H1 (cell line): ENCODE data around the gene KCNJ18. TPM values are rescaled to one million over a fixed set of nuclear protein-coding genes. Genes with fewer than 3 reads are reported as not detected.
"Not testable (repeated sequence)": the region's sequence is repeated elsewhere in the genome, so short reads cannot be mapped to it uniquely, and the experiment has no call there.

Source experiments
- CTCF ChIA-PET: fragments of 300-600 bp; sonication (Branson Sonifier 250); formaldehyde crosslinking; loops from one replicate; lab custom pipeline; 2021; ENCODE audit not compliant: partially characterized antibody; lab: Charles Lee
- POLR2A ChIA-PET: fragments of 300-600 bp; sonication (Branson Sonifier 250); formaldehyde crosslinking; loops from one replicate; lab custom pipeline; 2021; ENCODE audit warnings: inconsistent platforms; ENCODE audit not compliant: partially characterized antibody; lab: Charles Lee
- DNase-seq, 2 experiments: peaks; one replicate each; pipeline versions ENCODE4 v3.0.0 to v3.0.0-alpha.2; 2010 to 2022; ENCODE audit warnings: low spot score in 2 of 2, low read depth in 1 of 2, mixed read lengths in 1 of 2
- FAIRE-seq: peaks from 2 replicates; lab custom pipeline; 2011; peaks lifted over from hg19 to GRCh38; lab: Jason Lieb, UNC
- H2AFZ ChIP-seq: 2 replicates; pipeline ENCODE4 v1.8.1; 2012; ENCODE audit warnings: low read length, inconsistent platforms
- H2AK5ac ChIP-seq: 2 replicates; pipeline ENCODE4 v1.6.1; 2013; ENCODE audit warnings: low read depth, low read length
- H2BK120ac ChIP-seq: replicated peaks from 2 replicates; pipeline ENCODE3; 2013; ENCODE audit warnings: low read depth, low read length, inconsistent platforms
- H2BK12ac ChIP-seq: 2 replicates; pipeline ENCODE4 v1.6.1; 2013; ENCODE audit warnings: low read depth, low read length
- H2BK15ac ChIP-seq: 2 replicates; pipeline ENCODE4 v1.6.1; 2013; ENCODE audit warnings: low read length
- H2BK20ac ChIP-seq: 2 replicates; pipeline ENCODE4 v1.6.1; 2013; ENCODE audit warnings: low read length
- H2BK5ac ChIP-seq: 2 replicates; pipeline ENCODE4 v1.6.1; 2013; ENCODE audit warnings: low read depth, low read length
- H3K14ac ChIP-seq: 2 replicates; pipeline ENCODE4 v1.6.1; 2013; ENCODE audit warnings: inconsistent platforms; ENCODE audit not compliant: insufficient read length
- H3K18ac ChIP-seq: 2 replicates; pipeline ENCODE4 v1.6.1; 2013; ENCODE audit warnings: low read length; ENCODE audit errors: extremely low read depth
- H3K23ac ChIP-seq: 2 replicates; pipeline ENCODE4 v1.6.1; 2013; ENCODE audit warnings: inconsistent platforms; ENCODE audit not compliant: insufficient read length
- H3K23me2 ChIP-seq: 2 replicates; pipeline ENCODE4 v1.6.1; 2013; ENCODE audit warnings: low read depth, low read length
- H3K27ac ChIP-seq: 2 replicates; pipeline ENCODE4 v1.6.1; 2011; ENCODE audit warnings: low read depth, low read length, inconsistent platforms
- H3K27me3 ChIP-seq, 4 experiments: replicated peaks in 1 of 4; 1 replicate in 1 of 4; 2 replicates in 3 of 4; pipeline versions ENCODE4 v1.6.1 to v1.8.1; 2011 to 2013; ENCODE audit warnings: low read length in 3 of 4, mild to moderate bottlenecking in 3 of 4, inconsistent platforms in 2 of 4, mixed read lengths in 2 of 4, moderate library complexity in 1 of 4; ENCODE audit not compliant: control insufficient read depth in 3 of 4, insufficient read depth in 3 of 4; ENCODE audit errors: extremely low read depth in 1 of 4
- H3K36me3 ChIP-seq, 4 experiments: 2 replicates each; pipeline versions ENCODE4 v1.6.1 to v1.8.1; 2011 to 2013; ENCODE audit warnings: mild to moderate bottlenecking in 4 of 4, low read length in 3 of 4, moderate library complexity in 2 of 4, control low read depth in 1 of 4, inconsistent platforms in 1 of 4; ENCODE audit not compliant: insufficient read depth in 4 of 4, control insufficient read depth in 2 of 4
- H3K4ac ChIP-seq: replicated peaks from 2 replicates; pipeline ENCODE3; 2013; ENCODE audit warnings: low read length, low read depth, mixed read lengths, inconsistent platforms; ENCODE audit not compliant: insufficient read length
- H3K4me1 ChIP-seq, 4 experiments: replicated peaks in 1 of 4; 1 replicate in 1 of 4; 2 replicates in 3 of 4; pipeline versions ENCODE4 v1.6.1 to v1.8.1; 2011 to 2013; ENCODE audit warnings: low read length in 3 of 4, inconsistent platforms in 2 of 4, mixed read lengths in 1 of 4; ENCODE audit not compliant: insufficient read depth in 4 of 4, control insufficient read depth in 3 of 4
- H3K4me2 ChIP-seq, 2 experiments: 2 replicates each; pipeline versions ENCODE4 v1.6.1 to v1.8.1; 2011 to 2013; ENCODE audit warnings: low read depth in 2 of 2, low read length in 2 of 2, control low read depth in 1 of 2, inconsistent platforms in 1 of 2, mild to moderate bottlenecking in 1 of 2; ENCODE audit not compliant: insufficient read depth in 1 of 2
- H3K4me3 ChIP-seq, 4 experiments: fragments of 200-600, 300-600 bp in 1 of 4; sonication (generic), shearing (Covaris generic), sonication (Bioruptor Twin) in 1 of 4; 2 replicates each; pipeline versions ENCODE4 v1.5.1 to v1.8.1; 2011 to 2016; ENCODE audit warnings: low read length in 4 of 4, low read depth in 3 of 4, control low read depth in 2 of 4, inconsistent platforms in 2 of 4, mild to moderate bottlenecking in 2 of 4, mixed read lengths in 1 of 4, moderate library complexity in 1 of 4; ENCODE audit not compliant: insufficient read depth in 2 of 4; ENCODE audit errors: extremely low read depth in 1 of 4
- H3K56ac ChIP-seq: replicated peaks from 2 replicates; pipeline ENCODE3; 2013; ENCODE audit warnings: low read depth, mild to moderate bottlenecking, mixed read lengths, low read length, inconsistent platforms; ENCODE audit not compliant: insufficient read length
- H3K79me1 ChIP-seq: 2 replicates; pipeline ENCODE4 v1.6.1; 2013; ENCODE audit warnings: low read depth, low read length, control low read depth
- H3K79me2 ChIP-seq, 2 experiments: 2 replicates each; pipeline versions ENCODE4 v1.6.1 to v1.8.1; 2012 to 2013; ENCODE audit warnings: low read length in 2 of 2, mild to moderate bottlenecking in 2 of 2, inconsistent platforms in 1 of 2; ENCODE audit not compliant: insufficient read depth in 2 of 2, control insufficient read depth in 1 of 2
- H3K9ac ChIP-seq, 4 experiments: replicated peaks in 1 of 4; 1 replicate in 1 of 4; 2 replicates in 3 of 4; pipeline versions ENCODE4 v1.6.1 to v1.8.1; 2011 to 2013; ENCODE audit warnings: low read depth in 3 of 4, low read length in 3 of 4, control low read depth in 2 of 4, mild to moderate bottlenecking in 2 of 4, moderate library complexity in 2 of 4, inconsistent platforms in 1 of 4; ENCODE audit errors: extremely low read depth in 1 of 4
- H3K9me3 ChIP-seq, 2 experiments: 2 replicates each; pipeline versions ENCODE4 v1.6.1 to v1.8.1; 2012 to 2013; ENCODE audit warnings: mild to moderate bottlenecking in 2 of 2, moderate library complexity in 2 of 2, control low read depth in 1 of 2, inconsistent platforms in 1 of 2, low read depth in 1 of 2, low read length in 1 of 2, mixed read lengths in 1 of 2; ENCODE audit not compliant: insufficient read depth in 2 of 2
- H4K20me1 ChIP-seq, 2 experiments: replicated peaks in 1 of 2; 2 replicates each; pipeline versions ENCODE3 to v1.8.1; 2011 to 2013; ENCODE audit warnings: inconsistent platforms in 2 of 2, low read length in 2 of 2, mild to moderate bottlenecking in 1 of 2; ENCODE audit not compliant: insufficient read depth in 2 of 2, control insufficient read depth in 1 of 2
- H4K5ac ChIP-seq: 2 replicates; pipeline ENCODE4 v1.6.1; 2013; ENCODE audit warnings: low read length, low read depth, mixed read lengths, inconsistent platforms; ENCODE audit not compliant: insufficient read length
- H4K8ac ChIP-seq: 2 replicates; pipeline ENCODE4 v1.8.0; 2013; ENCODE audit warnings: mild to moderate bottlenecking, moderate library complexity, low read length, inconsistent platforms; ENCODE audit not compliant: insufficient read depth; ENCODE audit errors: extremely low read depth
- H4K91ac ChIP-seq: replicated peaks from 2 replicates; pipeline ENCODE3; 2013; ENCODE audit warnings: low read length, mixed read lengths, inconsistent platforms; ENCODE audit not compliant: insufficient read length
- WGBS, 2 experiments: shearing (Covaris generic) in 1 of 2; methylation state at CpG; one replicate each; pipeline versions ENCODE4 v1.1.6 to v1.1.7; 2013 to 2015; ENCODE audit warnings: low lambda C conversion rate in 2 of 2, mixed read lengths in 2 of 2, inconsistent platforms in 1 of 2, low coverage in 1 of 2, missing lambda C conversion rate in 1 of 2; ENCODE audit not compliant: insufficient replicate concordance in 2 of 2, insufficient coverage in 1 of 2, insufficient read length in 1 of 2; ENCODE audit errors: extremely low coverage in 1 of 2, missing lambda C conversion rate in 1 of 2; 5-methylcytosine and 5-hydroxymethylcytosine counted together
- polyA plus RNA-seq, 7 experiments: library from polyadenylated mRNA; depleted of rRNA in 3 of 7; stranded (reverse) in 5 of 7; unstranded in 2 of 7; fragments of >200 nt in 5 of 7; fragments of 200-250 nt in 2 of 7; gene quantifications; 1 replicate in 5 of 7; 2 replicates in 1 of 7; 4 replicates in 1 of 7; pipeline versions ENCODE4 v1.2.1 to v1.2.3, GENCODE V29; 2011 to 2013; ENCODE audit warnings: missing spikeins in 2 of 7, mixed read lengths in 2 of 7
- total RNA-seq: library from RNA; stranded (reverse); fragmentation: NEBNext Ultra II Directional; extraction: Animal tissue kit (Norgen Biotek cat#: 25700); gene quantifications from 2 replicates; pipeline ENCODE4 v1.2.1, GENCODE V29; 2021

The KCNJ18 gene
- total and polyA plus RNA-seq, 2 of the 8 experiments (the other 6 are each of a cell fraction or from before 2014, with no cell fraction given), result not detected

DNA sequence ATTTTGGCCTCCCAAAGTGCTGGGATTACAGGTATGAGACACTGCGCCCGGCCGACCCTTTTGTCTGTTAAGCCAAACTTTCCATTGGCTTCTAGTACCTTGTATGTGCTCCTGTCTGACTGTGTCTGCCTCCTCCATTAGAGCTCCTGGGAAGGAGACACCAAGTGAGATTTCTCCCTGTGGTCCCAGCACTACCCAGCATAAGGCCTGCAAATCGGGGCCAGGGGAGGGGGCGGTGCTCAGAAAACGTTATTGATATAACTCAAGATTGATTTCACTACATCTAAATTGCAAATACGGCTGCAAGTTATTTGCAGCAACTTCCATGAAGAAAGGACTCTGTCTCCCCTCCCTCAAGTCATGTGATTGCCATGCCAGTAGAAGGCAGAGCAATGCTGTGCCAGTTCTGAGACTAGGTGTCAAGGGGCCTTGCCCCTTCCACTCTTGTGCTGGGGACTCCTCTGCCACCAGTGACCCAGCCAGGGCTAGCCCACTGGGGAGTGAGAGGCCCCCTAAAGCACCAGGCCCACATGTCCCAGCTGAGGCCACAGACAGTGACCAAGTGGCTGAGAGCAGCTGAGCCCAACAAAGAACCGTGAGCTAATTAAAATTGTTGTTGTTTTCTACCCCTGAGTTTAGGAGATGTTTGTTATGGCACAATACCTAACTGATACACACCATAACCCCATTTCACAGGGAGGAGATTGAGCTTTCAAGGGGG is 55.0 kb downstream of the KCNJ18 start:
- H2BK15ac ChIP-seq, H3K4me1 ChIP-seq, H2AFZ ChIP-seq, H2BK120ac ChIP-seq, H3K23ac ChIP-seq, H4K20me1 ChIP-seq, H3K36me3 ChIP-seq, H2BK5ac ChIP-seq, POLR2A ChIA-PET, H3K23me2 ChIP-seq, H3K18ac ChIP-seq, H3K56ac ChIP-seq, H2BK12ac ChIP-seq, H3K4me2 ChIP-seq, H3K4me3 ChIP-seq, H3K14ac ChIP-seq, DNase-seq, H2BK20ac ChIP-seq, H4K91ac ChIP-seq, H3K27ac ChIP-seq, H3K79me1 ChIP-seq, H2AK5ac ChIP-seq, H4K8ac ChIP-seq, FAIRE-seq, H3K79me2 ChIP-seq, H3K27me3 ChIP-seq, H3K4ac ChIP-seq, CTCF ChIA-PET, H4K5ac ChIP-seq, H3K9ac ChIP-seq: not testable (repeated sequence)
- H3K9me3 ChIP-seq, result peaks cover 21 to 75% of the 10 kb centered on the region in 2 experiments
- WGBS, 2 experiments, result 77% methylated on average over 8 of the region's 8 CpGs; no CpG with 5 or more reads in 1 of the 2 experiments

GRCh38 chr17:21748686-21749085 is 56.4 kb downstream of the KCNJ18 start:
- H4K8ac ChIP-seq, H2BK20ac ChIP-seq, H4K5ac ChIP-seq, H3K14ac ChIP-seq, H3K9ac ChIP-seq, POLR2A ChIA-PET, H2BK5ac ChIP-seq, H2AK5ac ChIP-seq, H3K27ac ChIP-seq, H3K18ac ChIP-seq, H2BK12ac ChIP-seq, H3K79me2 ChIP-seq, H3K27me3 ChIP-seq, H3K4ac ChIP-seq, H3K4me2 ChIP-seq, H3K4me3 ChIP-seq, H2BK120ac ChIP-seq, H3K23ac ChIP-seq, H3K56ac ChIP-seq, H2AFZ ChIP-seq, H2BK15ac ChIP-seq, H3K36me3 ChIP-seq, DNase-seq, H3K23me2 ChIP-seq, H3K4me1 ChIP-seq, H4K91ac ChIP-seq, FAIRE-seq, H3K79me1 ChIP-seq, H4K20me1 ChIP-seq, CTCF ChIA-PET: not testable (repeated sequence)
- 77% methylated on average over 5 of the region's 5 CpGs; no CpG with 5 or more reads in 1 of the 2 experiments for WGBS, 2 experiments
- H3K9me3 ChIP-seq, result peaks cover 21 to 75% of the 10 kb centered on the region in 2 experiments
